Measurements from ENCODE around the gene TBC1D32. TPM values are rescaled to one million over a fixed set of nuclear protein-coding genes. Genes with fewer than 3 reads are reported as not detected.
"Not testable (repeated sequence)": the region's sequence is repeated elsewhere in the genome, so short reads cannot be mapped to it uniquely, and the experiment has no call there.

TBC1D32 gene
- total RNA-seq, 1 experiment from 2014 or later: 5.2 TPM

DNA sequence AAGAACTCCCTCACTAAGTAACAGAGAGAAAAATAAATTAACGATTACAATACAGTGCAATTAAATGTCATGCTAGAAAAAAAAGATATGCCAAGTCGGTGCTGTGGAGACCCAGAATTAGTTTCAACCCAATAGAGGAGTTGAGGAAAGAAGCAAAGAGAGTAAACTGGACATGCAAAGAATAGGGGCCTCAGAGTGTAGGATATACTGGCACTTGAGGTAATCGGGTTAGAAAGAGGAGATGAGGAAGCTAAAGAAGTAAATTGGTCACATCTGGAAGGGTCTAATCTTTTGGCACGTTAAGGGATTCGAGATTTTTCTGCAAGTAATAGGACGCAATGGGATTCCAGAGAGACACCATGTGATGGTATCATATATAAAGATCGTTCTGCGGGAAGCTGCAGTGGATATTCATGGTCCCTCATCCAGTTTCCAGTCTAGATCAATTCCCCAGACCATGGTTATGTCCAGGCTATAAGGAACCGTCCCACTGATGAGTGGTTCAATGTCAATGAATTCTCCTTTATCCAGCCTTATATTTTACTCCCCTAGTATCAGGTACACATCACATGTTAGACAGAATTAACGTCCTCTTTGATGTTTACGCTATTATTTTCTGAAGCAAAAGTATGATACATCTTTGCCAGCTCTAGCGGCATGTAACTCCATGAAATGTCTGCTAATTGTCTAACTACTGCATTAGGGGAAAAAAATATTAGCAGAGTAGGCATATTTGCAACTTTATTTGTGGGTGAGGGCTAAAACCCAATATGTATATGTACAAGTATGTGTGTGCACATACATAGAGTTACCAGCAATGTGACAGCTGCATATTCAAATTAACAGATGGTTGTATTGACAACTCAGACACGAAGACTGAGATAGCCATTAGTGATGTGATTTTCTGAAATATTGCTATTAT is 1.1 kb upstream of the TBC1D32 start:
- POLR2A ChIA-PET: interaction anchor here (1.2 kb wide), 1 partner anchor 19 kb away, joined by 3 read pairs; no protein-coding TSS in a partner anchor
- ATAC-seq: no peak

DNA sequence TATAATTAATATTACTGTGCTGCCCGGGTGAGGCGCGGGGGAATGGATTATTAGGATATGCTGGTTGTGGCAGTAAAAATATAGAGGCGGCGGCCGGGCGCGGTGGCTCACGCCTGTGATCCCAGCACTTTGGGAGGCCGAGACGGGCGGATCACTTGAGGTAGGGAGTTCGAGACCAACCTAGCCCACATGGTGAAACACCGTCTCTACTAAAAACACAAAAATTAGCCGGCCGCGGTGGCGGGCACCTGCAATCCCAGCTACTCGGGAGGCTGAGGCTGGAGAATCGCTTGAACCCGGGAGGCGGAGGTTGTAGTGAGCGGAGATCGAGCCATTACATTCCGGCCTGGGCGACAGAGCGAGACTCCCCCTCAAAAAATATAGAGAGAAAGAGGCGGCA is 586 bp downstream of the TBC1D32 start:
- ATAC-seq; H3K27me3 Mint-ChIP-seq (ENCODE audit: low read depth); H3K27ac Mint-ChIP-seq; H3K36me3 Mint-ChIP-seq; DNase-seq (ENCODE audit: low spot score); H3K9me3 Mint-ChIP-seq: not testable (repeated sequence)
- peaks cover 10% of the 10 kb centered on the region for H3K4me1 Mint-ChIP-seq
- H3K4me3 Mint-ChIP-seq: peak overlapping the region; percentile 89
- ChIA-PET CTCF (interaction anchor here (1.4 kb wide), 1 partner anchor 67 kb away, joined by 8 read pairs; no protein-coding TSS in a partner anchor), POLR2A (interaction anchor here (1.2 kb wide), 1 partner anchor 17 kb away, joined by 3 read pairs; no protein-coding TSS in a partner anchor)

More for the DNA sequence above, 1.1 kb upstream of the TBC1D32 start:
- Mint-ChIP-seq H3K27ac (peak overlapping the region; percentile 98), H3K36me3 (no peaks in the 10 kb centered on the region), H3K4me1 (peaks cover 10% of the 10 kb centered on the region), H3K27me3 (ENCODE audit: low read depth) (no peaks in the 10 kb centered on the region), H3K9me3 (no peaks in the 10 kb centered on the region), H3K4me3 (peak overlapping the region; percentile 89)
- CTCF ChIA-PET: interaction anchor here (1.4 to 1.7 kb wide), 3 partner anchors 16 to 514 kb away, joined by 4 to 8 read pairs (median 7); no protein-coding TSS in a partner anchor
- TF ChIP-seq GABPB1 (CRISPR knock-in tag; IDR thresholded peaks at IDR 0.05) (no peak), MXD4 (CRISPR knock-in tag; IDR thresholded peaks at IDR 0.05; ENCODE audit: borderline replicate concordance) (no peak), ZNF263 (CRISPR knock-in tag; IDR thresholded peaks at IDR 0.05; ENCODE audit: low read depth) (no peak), GRHL2 (CRISPR knock-in tag; IDR thresholded peaks at IDR 0.05; ENCODE audit: insufficient replicate concordance, severe bottlenecking) (no peak), ZNF423 (CRISPR knock-in tag; IDR thresholded peaks at IDR 0.05) (no peak), NFE2L1 (CRISPR knock-in tag; IDR thresholded peaks at IDR 0.05) (no peak), SOX15 (CRISPR knock-in tag; IDR thresholded peaks at IDR 0.05) (no peak)
- TF ChIP-seq, protein P1, sequence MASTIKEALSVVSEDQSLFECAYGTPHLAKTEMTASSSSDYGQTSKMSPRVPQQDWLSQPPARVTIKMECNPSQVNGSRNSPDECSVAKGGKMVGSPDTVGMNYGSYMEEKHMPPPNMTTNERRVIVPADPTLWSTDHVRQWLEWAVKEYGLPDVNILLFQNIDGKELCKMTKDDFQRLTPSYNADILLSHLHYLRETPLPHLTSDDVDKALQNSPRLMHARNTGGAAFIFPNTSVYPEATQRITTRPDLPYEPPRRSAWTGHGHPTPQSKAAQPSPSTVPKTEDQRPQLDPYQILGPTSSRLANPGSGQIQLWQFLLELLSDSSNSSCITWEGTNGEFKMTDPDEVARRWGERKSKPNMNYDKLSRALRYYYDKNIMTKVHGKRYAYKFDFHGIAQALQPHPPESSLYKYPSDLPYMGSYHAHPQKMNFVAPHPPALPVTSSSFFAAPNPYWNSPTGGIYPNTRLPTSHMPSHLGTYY (CRISPR knock-in tag; IDR thresholded peaks at IDR 0.05): no peak
- TF ChIP-seq, protein P2, sequence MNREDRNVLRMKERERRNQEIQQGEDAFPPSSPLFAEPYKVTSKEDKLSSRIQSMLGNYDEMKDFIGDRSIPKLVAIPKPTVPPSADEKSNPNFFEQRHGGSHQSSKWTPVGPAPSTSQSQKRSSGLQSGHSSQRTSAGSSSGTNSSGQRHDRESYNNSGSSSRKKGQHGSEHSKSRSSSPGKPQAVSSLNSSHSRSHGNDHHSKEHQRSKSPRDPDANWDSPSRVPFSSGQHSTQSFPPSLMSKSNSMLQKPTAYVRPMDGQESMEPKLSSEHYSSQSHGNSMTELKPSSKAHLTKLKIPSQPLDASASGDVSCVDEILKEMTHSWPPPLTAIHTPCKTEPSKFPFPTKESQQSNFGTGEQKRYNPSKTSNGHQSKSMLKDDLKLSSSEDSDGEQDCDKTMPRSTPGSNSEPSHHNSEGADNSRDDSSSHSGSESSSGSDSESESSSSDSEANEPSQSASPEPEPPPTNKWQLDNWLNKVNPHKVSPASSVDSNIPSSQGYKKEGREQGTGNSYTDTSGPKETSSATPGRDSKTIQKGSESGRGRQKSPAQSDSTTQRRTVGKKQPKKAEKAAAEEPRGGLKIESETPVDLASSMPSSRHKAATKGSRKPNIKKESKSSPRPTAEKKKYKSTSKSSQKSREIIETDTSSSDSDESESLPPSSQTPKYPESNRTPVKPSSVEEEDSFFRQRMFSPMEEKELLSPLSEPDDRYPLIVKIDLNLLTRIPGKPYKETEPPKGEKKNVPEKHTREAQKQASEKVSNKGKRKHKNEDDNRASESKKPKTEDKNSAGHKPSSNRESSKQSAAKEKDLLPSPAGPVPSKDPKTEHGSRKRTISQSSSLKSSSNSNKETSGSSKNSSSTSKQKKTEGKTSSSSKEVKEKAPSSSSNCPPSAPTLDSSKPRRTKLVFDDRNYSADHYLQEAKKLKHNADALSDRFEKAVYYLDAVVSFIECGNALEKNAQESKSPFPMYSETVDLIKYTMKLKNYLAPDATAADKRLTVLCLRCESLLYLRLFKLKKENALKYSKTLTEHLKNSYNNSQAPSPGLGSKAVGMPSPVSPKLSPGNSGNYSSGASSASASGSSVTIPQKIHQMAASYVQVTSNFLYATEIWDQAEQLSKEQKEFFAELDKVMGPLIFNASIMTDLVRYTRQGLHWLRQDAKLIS (CRISPR knock-in tag; IDR thresholded peaks at IDR 0.05; ENCODE audit: borderline replicate concordance): no peak
- DNase-seq (ENCODE audit: low spot score): no peak

DNA sequence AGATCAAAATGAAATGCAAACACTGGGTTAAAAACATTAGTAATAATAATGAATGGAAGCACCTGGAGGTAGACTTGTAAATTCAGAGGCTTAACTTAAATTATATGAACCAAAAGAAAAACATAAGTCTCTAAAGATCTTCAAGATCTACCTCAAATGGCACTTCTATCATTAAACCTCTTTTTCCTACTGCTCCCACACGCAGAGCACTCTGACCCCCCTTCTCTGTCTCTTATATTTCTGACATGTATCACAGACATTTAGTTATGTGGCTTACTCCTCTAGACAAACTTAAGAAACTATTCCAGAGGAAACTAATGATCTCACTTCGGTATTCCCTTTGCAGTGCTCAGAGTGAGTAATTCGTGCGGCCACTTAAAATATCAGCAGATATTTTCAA is 1.1 kb downstream of the TBC1D32 start:
- H3K9me3 Mint-ChIP-seq: no peaks in the 10 kb centered on the region
- CTCF ChIA-PET: no interaction called here
- DNase-seq (ENCODE audit: low spot score): no peak
- POLR2A ChIA-PET: no interaction called here
- no peaks in the 10 kb centered on the region for H3K36me3 Mint-ChIP-seq
- ATAC-seq: no peak
- H3K27ac Mint-ChIP-seq: no peak overlapping the region
- no peaks in the 10 kb centered on the region for H3K27me3 Mint-ChIP-seq (ENCODE audit: low read depth)
- 0 out of 2 replicates have a peak overlapping the region, but pooled peaks have one; percentile 6 for H3K4me3 Mint-ChIP-seq
- peaks cover 10% of the 10 kb centered on the region for H3K4me1 Mint-ChIP-seq
- TF ChIP-seq NFATC4 (CRISPR knock-in tag; IDR thresholded peaks at IDR 0.05) (no peak), IRF2 (CRISPR knock-in tag; IDR thresholded peaks at IDR 0.05; ENCODE audit: borderline replicate concordance, low read depth) (no peak), KAT7 (CRISPR knock-in tag; IDR thresholded peaks at IDR 0.05; ENCODE audit: borderline replicate concordance) (no peak), ZNF232 (CRISPR knock-in tag; IDR thresholded peaks at IDR 0.05) (no peak), NFYB (CRISPR knock-in tag; conservative IDR thresholded peaks at IDR 0.05; ENCODE audit: low read depth) (no peak), ZNF219 (CRISPR knock-in tag; IDR thresholded peaks at IDR 0.05; ENCODE audit: borderline replicate concordance) (no peak), HMGA2 (CRISPR knock-in tag; IDR thresholded peaks at IDR 0.05) (no peak), ZBTB21 (CRISPR knock-in tag; IDR thresholded peaks at IDR 0.05; ENCODE audit: borderline replicate concordance) (no peak)
- TF ChIP-seq, protein P3, sequence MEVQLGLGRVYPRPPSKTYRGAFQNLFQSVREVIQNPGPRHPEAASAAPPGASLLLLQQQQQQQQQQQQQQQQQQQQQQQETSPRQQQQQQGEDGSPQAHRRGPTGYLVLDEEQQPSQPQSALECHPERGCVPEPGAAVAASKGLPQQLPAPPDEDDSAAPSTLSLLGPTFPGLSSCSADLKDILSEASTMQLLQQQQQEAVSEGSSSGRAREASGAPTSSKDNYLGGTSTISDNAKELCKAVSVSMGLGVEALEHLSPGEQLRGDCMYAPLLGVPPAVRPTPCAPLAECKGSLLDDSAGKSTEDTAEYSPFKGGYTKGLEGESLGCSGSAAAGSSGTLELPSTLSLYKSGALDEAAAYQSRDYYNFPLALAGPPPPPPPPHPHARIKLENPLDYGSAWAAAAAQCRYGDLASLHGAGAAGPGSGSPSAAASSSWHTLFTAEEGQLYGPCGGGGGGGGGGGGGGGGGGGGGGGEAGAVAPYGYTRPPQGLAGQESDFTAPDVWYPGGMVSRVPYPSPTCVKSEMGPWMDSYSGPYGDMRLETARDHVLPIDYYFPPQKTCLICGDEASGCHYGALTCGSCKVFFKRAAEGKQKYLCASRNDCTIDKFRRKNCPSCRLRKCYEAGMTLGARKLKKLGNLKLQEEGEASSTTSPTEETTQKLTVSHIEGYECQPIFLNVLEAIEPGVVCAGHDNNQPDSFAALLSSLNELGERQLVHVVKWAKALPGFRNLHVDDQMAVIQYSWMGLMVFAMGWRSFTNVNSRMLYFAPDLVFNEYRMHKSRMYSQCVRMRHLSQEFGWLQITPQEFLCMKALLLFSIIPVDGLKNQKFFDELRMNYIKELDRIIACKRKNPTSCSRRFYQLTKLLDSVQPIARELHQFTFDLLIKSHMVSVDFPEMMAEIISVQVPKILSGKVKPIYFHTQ (CRISPR knock-in tag; IDR thresholded peaks at IDR 0.05): no peak
- TF ChIP-seq, protein P4, sequence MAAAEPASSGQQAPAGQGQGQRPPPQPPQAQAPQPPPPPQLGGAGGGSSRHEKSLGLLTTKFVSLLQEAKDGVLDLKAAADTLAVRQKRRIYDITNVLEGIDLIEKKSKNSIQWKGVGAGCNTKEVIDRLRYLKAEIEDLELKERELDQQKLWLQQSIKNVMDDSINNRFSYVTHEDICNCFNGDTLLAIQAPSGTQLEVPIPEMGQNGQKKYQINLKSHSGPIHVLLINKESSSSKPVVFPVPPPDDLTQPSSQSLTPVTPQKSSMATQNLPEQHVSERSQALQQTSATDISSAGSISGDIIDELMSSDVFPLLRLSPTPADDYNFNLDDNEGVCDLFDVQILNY (CRISPR knock-in tag; IDR thresholded peaks at IDR 0.05): no peak
- TF ChIP-seq, protein P5, sequence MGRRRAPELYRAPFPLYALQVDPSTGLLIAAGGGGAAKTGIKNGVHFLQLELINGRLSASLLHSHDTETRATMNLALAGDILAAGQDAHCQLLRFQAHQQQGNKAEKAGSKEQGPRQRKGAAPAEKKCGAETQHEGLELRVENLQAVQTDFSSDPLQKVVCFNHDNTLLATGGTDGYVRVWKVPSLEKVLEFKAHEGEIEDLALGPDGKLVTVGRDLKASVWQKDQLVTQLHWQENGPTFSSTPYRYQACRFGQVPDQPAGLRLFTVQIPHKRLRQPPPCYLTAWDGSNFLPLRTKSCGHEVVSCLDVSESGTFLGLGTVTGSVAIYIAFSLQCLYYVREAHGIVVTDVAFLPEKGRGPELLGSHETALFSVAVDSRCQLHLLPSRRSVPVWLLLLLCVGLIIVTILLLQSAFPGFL (CRISPR knock-in tag; IDR thresholded peaks at IDR 0.05; ENCODE audit: borderline replicate concordance): no peak
- TF ChIP-seq, protein P6, sequence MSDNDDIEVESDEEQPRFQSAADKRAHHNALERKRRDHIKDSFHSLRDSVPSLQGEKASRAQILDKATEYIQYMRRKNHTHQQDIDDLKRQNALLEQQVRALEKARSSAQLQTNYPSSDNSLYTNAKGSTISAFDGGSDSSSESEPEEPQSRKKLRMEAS (CRISPR knock-in tag; IDR thresholded peaks at IDR 0.05): no peak

All from WTC11 (cell line).